Measurements from ENCODE around the gene MEOX2.

GRCh38 chr7:15600298-15600697 lies 86.2 kb downstream of the MEOX2 start:
- TF ChIP-seq, protein P1, sequence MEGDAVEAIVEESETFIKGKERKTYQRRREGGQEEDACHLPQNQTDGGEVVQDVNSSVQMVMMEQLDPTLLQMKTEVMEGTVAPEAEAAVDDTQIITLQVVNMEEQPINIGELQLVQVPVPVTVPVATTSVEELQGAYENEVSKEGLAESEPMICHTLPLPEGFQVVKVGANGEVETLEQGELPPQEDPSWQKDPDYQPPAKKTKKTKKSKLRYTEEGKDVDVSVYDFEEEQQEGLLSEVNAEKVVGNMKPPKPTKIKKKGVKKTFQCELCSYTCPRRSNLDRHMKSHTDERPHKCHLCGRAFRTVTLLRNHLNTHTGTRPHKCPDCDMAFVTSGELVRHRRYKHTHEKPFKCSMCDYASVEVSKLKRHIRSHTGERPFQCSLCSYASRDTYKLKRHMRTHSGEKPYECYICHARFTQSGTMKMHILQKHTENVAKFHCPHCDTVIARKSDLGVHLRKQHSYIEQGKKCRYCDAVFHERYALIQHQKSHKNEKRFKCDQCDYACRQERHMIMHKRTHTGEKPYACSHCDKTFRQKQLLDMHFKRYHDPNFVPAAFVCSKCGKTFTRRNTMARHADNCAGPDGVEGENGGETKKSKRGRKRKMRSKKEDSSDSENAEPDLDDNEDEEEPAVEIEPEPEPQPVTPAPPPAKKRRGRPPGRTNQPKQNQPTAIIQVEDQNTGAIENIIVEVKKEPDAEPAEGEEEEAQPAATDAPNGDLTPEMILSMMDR (IDR thresholded peaks at IDR 0.05; ENCODE audit: low read depth, low read length) = no peak
- no peak for TF ChIP-seq EZH2phosphoT487 (IDR thresholded peaks at IDR 0.05; ENCODE audit: low read depth)
